ENCODE results near the gene CERS3.

CERS3 gene

GRCh38 chr15:100430411-100430810, 98.3 kb downstream of the CERS3 start:
- H3K4me1 ChIP-seq (ENCODE audit: control insufficient read depth, low read depth, low read length): no peaks in the 10 kb centered on the region
- H2BK5ac ChIP-seq (ENCODE audit: low read length): no peak overlapping the region
- H3K27me3 ChIP-seq (ENCODE audit: insufficient read depth, low read length, poor library complexity): no peaks in the 10 kb centered on the region
- H3K9ac ChIP-seq (ENCODE audit: low read length): no peak overlapping the region
- H3K4ac ChIP-seq (ENCODE audit: low read depth, low read length): no peak overlapping the region
- no peaks in the 10 kb centered on the region for H3K36me3 ChIP-seq (ENCODE audit: control insufficient read depth, insufficient read depth, low read length)
- H4K8ac ChIP-seq (ENCODE audit: low read depth, low read length): no peak overlapping the region
- H3K56ac ChIP-seq (ENCODE audit: low read length): no peak overlapping the region
- H3K79me2 ChIP-seq (ENCODE audit: control insufficient read depth, insufficient read depth, low read length): no peaks in the 10 kb centered on the region
- H2BK120ac ChIP-seq (ENCODE audit: low read depth, low read length): no peak overlapping the region
- no peak overlapping the region for H3K27ac ChIP-seq (ENCODE audit: low read depth, low read length)
- no peaks in the 10 kb centered on the region for H3K79me1 ChIP-seq (ENCODE audit: low read length)
- H3K23ac ChIP-seq (ENCODE audit: low read length): no peak overlapping the region
- no peak overlapping the region for H2BK15ac ChIP-seq (replicated peaks; ENCODE audit: low read depth)
- no peak overlapping the region for H3K4me3 ChIP-seq (ENCODE audit: low read length)
- WGBS (ENCODE audit: extremely low coverage, insufficient coverage, low lambda C conversion rate): no CpG with 5 or more reads among the region's 1 CpG
- no peak overlapping the region for H4K5ac ChIP-seq (ENCODE audit: low read length)
- no peak overlapping the region for H3K18ac ChIP-seq (ENCODE audit: low read length)
- no peak overlapping the region for H2AK5ac ChIP-seq (ENCODE audit: low read length)
- no peak for DNase-seq
- H3K4me2 ChIP-seq (ENCODE audit: low read length): no peak overlapping the region

GRCh38 chr15:100429116-100429728, 99.5 kb downstream of the CERS3 start:
- H3K9ac ChIP-seq (ENCODE audit: low read length): no peak overlapping the region
- no peak overlapping the region for H2BK5ac ChIP-seq (ENCODE audit: low read length)
- H2BK120ac ChIP-seq (ENCODE audit: low read depth, low read length): no peak overlapping the region
- no peaks in the 10 kb centered on the region for H3K79me1 ChIP-seq (ENCODE audit: low read length)
- H2BK15ac ChIP-seq (replicated peaks; ENCODE audit: low read depth): no peak overlapping the region
- no peaks in the 10 kb centered on the region for H3K79me2 ChIP-seq (ENCODE audit: control insufficient read depth, insufficient read depth, low read length)
- no peak overlapping the region for H3K4me3 ChIP-seq (ENCODE audit: low read length)
- H3K18ac ChIP-seq (ENCODE audit: low read length): no peak overlapping the region
- no peak overlapping the region for H3K23ac ChIP-seq (ENCODE audit: low read length)
- H4K5ac ChIP-seq (ENCODE audit: low read length): no peak overlapping the region
- H3K4me2 ChIP-seq (ENCODE audit: low read length): no peak overlapping the region
- no peak overlapping the region for H3K56ac ChIP-seq (ENCODE audit: low read length)
- H3K36me3 ChIP-seq (ENCODE audit: control insufficient read depth, insufficient read depth, low read length): no peaks in the 10 kb centered on the region
- H3K4ac ChIP-seq (ENCODE audit: low read depth, low read length): no peak overlapping the region
- no peak overlapping the region for H3K27ac ChIP-seq (ENCODE audit: low read depth, low read length)
- no peaks in the 10 kb centered on the region for H3K27me3 ChIP-seq (ENCODE audit: insufficient read depth, low read length, poor library complexity)
- no peak overlapping the region for H2AK5ac ChIP-seq (ENCODE audit: low read length)
- H4K8ac ChIP-seq (ENCODE audit: low read depth, low read length): no peak overlapping the region
- no peak for DNase-seq
- no peaks in the 10 kb centered on the region for H3K4me1 ChIP-seq (ENCODE audit: control insufficient read depth, low read depth, low read length)
- no CpG with 5 or more reads among the region's 8 CpGs for WGBS (ENCODE audit: extremely low coverage, insufficient coverage, low lambda C conversion rate)

- no peak for DNase-seq
- Histone ChIP-seq H3K4me2 (ENCODE audit: low read length) (no peak overlapping the region), H3K79me2 (ENCODE audit: control insufficient read depth, insufficient read depth, low read length) (no peaks in the 10 kb centered on the region), H4K5ac (ENCODE audit: low read length) (no peak overlapping the region), H2BK120ac (ENCODE audit: low read depth, low read length) (no peak overlapping the region), H3K4ac (ENCODE audit: low read depth, low read length) (no peak overlapping the region), H3K36me3 (ENCODE audit: control insufficient read depth, insufficient read depth, low read length) (no peaks in the 10 kb centered on the region), H3K27me3 (ENCODE audit: insufficient read depth, low read length, poor library complexity) (no peaks in the 10 kb centered on the region), H3K18ac (ENCODE audit: low read length) (no peak overlapping the region), H2BK5ac (ENCODE audit: low read length) (no peak overlapping the region), H3K79me1 (ENCODE audit: low read length) (no peaks in the 10 kb centered on the region), H3K9ac (ENCODE audit: low read length) (no peak overlapping the region), H3K27ac (ENCODE audit: low read depth, low read length) (no peak overlapping the region), H3K4me3 (ENCODE audit: low read length) (no peak overlapping the region), H3K23ac (ENCODE audit: low read length) (no peak overlapping the region), H4K8ac (ENCODE audit: low read depth, low read length) (no peak overlapping the region), H3K56ac (ENCODE audit: low read length) (no peak overlapping the region), H2AK5ac (ENCODE audit: low read length) (no peak overlapping the region), H3K4me1 (ENCODE audit: control insufficient read depth, low read depth, low read length) (no peaks in the 10 kb centered on the region), H2BK15ac (replicated peaks; ENCODE audit: low read depth) (no peak overlapping the region)
- no CpG with 5 or more reads among the region's 10 CpGs for WGBS (ENCODE audit: extremely low coverage, insufficient coverage, low lambda C conversion rate)
These were observed 101.8 kb downstream of the CERS3 start for GRCh38 chr15:100426937-100427336.

- no peak overlapping the region for H3K27ac ChIP-seq (ENCODE audit: low read depth, low read length)
These were observed 123.6 kb downstream of the CERS3 start for GRCh38 chr15:100405179-100405578.

GRCh38 chr15:100400996-100401395, 127.8 kb downstream of the CERS3 start:
- Histone ChIP-seq H2BK5ac (ENCODE audit: low read length) (no peak overlapping the region), H3K79me2 (ENCODE audit: control insufficient read depth, insufficient read depth, low read length) (no peaks in the 10 kb centered on the region), H3K18ac (ENCODE audit: low read length) (no peak overlapping the region), H3K4me1 (ENCODE audit: control insufficient read depth, low read depth, low read length) (no peaks in the 10 kb centered on the region), H3K27ac (ENCODE audit: low read depth, low read length) (no peak overlapping the region), H2BK15ac (replicated peaks; ENCODE audit: low read depth) (no peak overlapping the region), H3K4me3 (ENCODE audit: low read length) (no peak overlapping the region), H4K8ac (ENCODE audit: low read depth, low read length) (no peak overlapping the region), H3K9ac (ENCODE audit: low read length) (no peak overlapping the region), H3K4me2 (ENCODE audit: low read length) (no peak overlapping the region), H3K27me3 (ENCODE audit: insufficient read depth, low read length, poor library complexity) (no peaks in the 10 kb centered on the region), H2BK120ac (ENCODE audit: low read depth, low read length) (no peak overlapping the region), H3K56ac (ENCODE audit: low read length) (no peak overlapping the region), H4K5ac (ENCODE audit: low read length) (no peak overlapping the region), H3K23ac (ENCODE audit: low read length) (no peak overlapping the region), H2AK5ac (ENCODE audit: low read length) (no peak overlapping the region), H3K36me3 (ENCODE audit: control insufficient read depth, insufficient read depth, low read length) (no peaks in the 10 kb centered on the region), H3K4ac (ENCODE audit: low read depth, low read length) (no peak overlapping the region), H3K79me1 (ENCODE audit: low read length) (no peaks in the 10 kb centered on the region)
- WGBS (ENCODE audit: extremely low coverage, insufficient coverage, low lambda C conversion rate): no CpG with 5 or more reads among the region's 6 CpGs
- no peak for DNase-seq

More at GRCh38 chr15:100405179-100405578, 123.6 kb downstream of the CERS3 start:
- H3K36me3 ChIP-seq (ENCODE audit: control insufficient read depth, insufficient read depth, low read length): no peaks in the 10 kb centered on the region
- H3K9ac ChIP-seq (ENCODE audit: low read length): no peak overlapping the region
- no peak for DNase-seq
- H4K8ac ChIP-seq (ENCODE audit: low read depth, low read length): no peak overlapping the region
- H3K4ac ChIP-seq (ENCODE audit: low read depth, low read length): no peak overlapping the region
- no peak overlapping the region for H2BK120ac ChIP-seq (ENCODE audit: low read depth, low read length)
- no peak overlapping the region for H3K4me2 ChIP-seq (ENCODE audit: low read length)
- no peak overlapping the region for H2BK5ac ChIP-seq (ENCODE audit: low read length)
- H3K56ac ChIP-seq (ENCODE audit: low read length): no peak overlapping the region
- H3K27me3 ChIP-seq (ENCODE audit: insufficient read depth, low read length, poor library complexity): no peaks in the 10 kb centered on the region
- no peak overlapping the region for H3K4me3 ChIP-seq (ENCODE audit: low read length)
- WGBS (ENCODE audit: extremely low coverage, insufficient coverage, low lambda C conversion rate): no CpG with 5 or more reads among the region's 1 CpG
- H3K79me1 ChIP-seq (ENCODE audit: low read length): no peaks in the 10 kb centered on the region
- no peaks in the 10 kb centered on the region for H3K79me2 ChIP-seq (ENCODE audit: control insufficient read depth, insufficient read depth, low read length)
- no peak overlapping the region for H4K5ac ChIP-seq (ENCODE audit: low read length)
- H3K23ac ChIP-seq (ENCODE audit: low read length): no peak overlapping the region
- H2BK15ac ChIP-seq (replicated peaks; ENCODE audit: low read depth): no peak overlapping the region
- no peaks in the 10 kb centered on the region for H3K4me1 ChIP-seq (ENCODE audit: control insufficient read depth, low read depth, low read length)
- H2AK5ac ChIP-seq (ENCODE audit: low read length): no peak overlapping the region
- no peak overlapping the region for H3K18ac ChIP-seq (ENCODE audit: low read length)

Data from mesendoderm (in vitro differentiated cells).